HG02759 (cell line): ENCODE measurements around the gene IPO5.

Source experiments
- ATAC-seq: cut with Tn5 transposase; IDR thresholded peaks from one replicate; pipeline ENCODE4 v1.9.1; 2021; ENCODE audit warnings: mild to moderate bottlenecking, moderate library complexity; ENCODE audit not compliant: unreplicated experiment

Gene IPO5

GRCh38 chr13:97953376-97953970 is at the start of gene IPO5:
Gene IPO5 (plus strand): TSS chr13:97953675. CDS start chr13:97976697, 23,022 bp downstream.
- no peak for ATAC-seq

- ATAC-seq = no peak
These were observed 49.4 kb upstream of the IPO5 start for GRCh38 chr13:97904059-97904458.

- no peak for ATAC-seq
These were observed 48.0 kb upstream of the IPO5 start for GRCh38 chr13:97905517-97905916.

- ATAC-seq = peak; percentile 75
These were observed 42.0 kb upstream of the IPO5 start for GRCh38 chr13:97911311-97912138.

GRCh38 chr13:97912139-97912535 is 41.3 kb upstream of the IPO5 start:
- no peak for ATAC-seq

GRCh38 chr13:97913206-97913605 is 40.3 kb upstream of the IPO5 start:
- no peak for ATAC-seq

- ATAC-seq = no peak
These were observed 38.9 kb upstream of the IPO5 start for GRCh38 chr13:97914540-97914939.

- ATAC-seq = no peak
These were observed 32.2 kb upstream of the IPO5 start for GRCh38 chr13:97921176-97921816.

GRCh38 chr13:97928301-97928700 is 25.2 kb upstream of the IPO5 start:
- ATAC-seq = no peak

- ATAC-seq = no peak
These were observed 21.4 kb upstream of the IPO5 start for GRCh38 chr13:97932036-97932435.

GRCh38 chr13:97932647-97933046 is 20.8 kb upstream of the IPO5 start:
- no peak for ATAC-seq

GRCh38 chr13:97933776-97934175 is 19.7 kb upstream of the IPO5 start:
- no peak for ATAC-seq

GRCh38 chr13:97934590-97934989 is 18.9 kb upstream of the IPO5 start:
- ATAC-seq = no peak

GRCh38 chr13:97935071-97935470 is 18.4 kb upstream of the IPO5 start:
- ATAC-seq = no peak

GRCh38 chr13:97936036-97936435 is 17.4 kb upstream of the IPO5 start:
- no peak for ATAC-seq

- no peak for ATAC-seq
These were observed 14.6 kb upstream of the IPO5 start for GRCh38 chr13:97938706-97939475.

GRCh38 chr13:97944396-97945029 is 9.0 kb upstream of the IPO5 start:
- ATAC-seq = no peak

GRCh38 chr13:97945342-97945741 is 8.1 kb upstream of the IPO5 start:
- ATAC-seq = no peak

- no peak for ATAC-seq
These were observed 7.6 kb upstream of the IPO5 start for GRCh38 chr13:97945792-97946419.

- no peak for ATAC-seq
These were observed 6.4 kb upstream of the IPO5 start for GRCh38 chr13:97946951-97947588.
